Measurements from ENCODE around the gene DRAM2.
A peak's percentile ranks its signal among the peaks of the same experiment; 100 is the strongest.
"Not testable (repeated sequence)": the region's sequence is repeated elsewhere in the genome, so short reads cannot be mapped to it uniquely, and the experiment has no call there.

The DRAM2 gene

GRCh38 chr1:111142356-111142975, 2.6 kb upstream of the DRAM2 start:
- no peak for DNase-seq (ENCODE audit: low spot score)

GRCh38 chr1:111141245-111142220, 1.6 kb upstream of the DRAM2 start:
- DNase-seq (ENCODE audit: low spot score) = no peak

DNA sequence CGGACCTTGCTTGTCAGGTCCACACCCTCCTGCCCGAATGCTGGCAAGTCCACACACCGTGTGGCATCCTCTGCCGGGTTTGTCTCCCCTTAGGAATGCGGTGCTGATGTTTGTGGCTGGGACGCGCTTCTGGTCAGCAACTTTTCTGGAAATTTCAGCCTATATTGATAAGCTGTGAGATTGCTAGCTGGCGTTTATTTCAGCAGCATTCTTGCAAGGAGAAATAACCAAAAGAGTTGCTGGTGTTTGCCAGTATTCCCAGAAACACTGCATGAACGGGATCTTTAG, 731 bp upstream of the DRAM2 start:
- no peak for DNase-seq (ENCODE audit: low spot score)

DNA sequence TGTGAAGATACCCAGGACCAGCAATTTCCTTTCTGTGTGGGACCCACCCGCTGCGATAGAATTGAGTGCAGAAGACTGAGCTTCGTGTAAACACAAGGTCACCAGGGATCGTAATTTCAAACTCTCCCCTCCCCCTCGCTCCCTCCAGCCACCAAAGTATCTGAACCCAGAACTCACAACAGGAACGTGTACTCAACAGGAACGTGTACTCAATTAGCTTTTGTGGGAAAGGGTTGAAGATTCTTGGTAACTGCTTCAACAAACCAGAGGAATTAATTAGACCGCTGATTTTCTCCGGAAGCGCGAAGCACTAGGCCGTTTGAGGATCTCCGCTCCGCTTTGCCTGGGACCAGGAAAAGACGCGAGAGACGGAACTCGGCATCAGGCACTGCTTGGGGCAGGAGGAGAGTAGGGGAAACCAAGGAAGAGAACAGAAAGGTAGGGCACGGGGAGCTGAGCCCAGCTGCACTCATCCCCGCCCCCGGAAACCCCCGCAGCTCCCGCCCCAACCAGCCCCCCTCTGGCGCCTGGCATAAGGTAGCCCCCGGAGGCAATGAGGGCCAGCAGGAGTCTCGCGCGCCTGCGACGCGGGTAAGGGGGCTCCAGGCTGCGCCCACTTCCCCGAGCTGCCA, 453 bp downstream of the DRAM2 start:
- DNase-seq (ENCODE audit: low spot score) = peak; percentile 72

- DNase-seq (ENCODE audit: low spot score) = no peak
These were observed 6.0 kb downstream of the DRAM2 start for GRCh38 chr1:111133866-111134265.

DNA sequence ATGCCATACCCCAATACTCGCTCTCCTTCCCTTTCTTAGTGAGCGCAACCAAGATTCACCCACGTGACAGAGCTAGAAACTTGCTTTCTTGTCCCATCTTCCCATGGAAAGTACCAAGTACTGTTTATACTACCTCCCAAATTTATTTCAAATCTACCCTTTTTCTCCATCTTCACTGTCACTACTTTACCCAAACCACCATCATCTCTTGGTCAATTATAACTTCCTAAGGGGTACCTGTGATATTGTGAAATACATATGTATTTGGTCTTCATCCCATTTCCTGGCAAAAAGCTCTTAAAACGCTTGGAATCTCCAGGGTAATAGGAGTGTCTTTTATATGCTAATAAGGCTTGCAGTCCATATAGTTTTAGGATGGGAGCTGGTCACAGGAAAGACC, 8.2 kb downstream of the DRAM2 start:
- DNase-seq (ENCODE audit: low spot score) = no peak

DNA sequence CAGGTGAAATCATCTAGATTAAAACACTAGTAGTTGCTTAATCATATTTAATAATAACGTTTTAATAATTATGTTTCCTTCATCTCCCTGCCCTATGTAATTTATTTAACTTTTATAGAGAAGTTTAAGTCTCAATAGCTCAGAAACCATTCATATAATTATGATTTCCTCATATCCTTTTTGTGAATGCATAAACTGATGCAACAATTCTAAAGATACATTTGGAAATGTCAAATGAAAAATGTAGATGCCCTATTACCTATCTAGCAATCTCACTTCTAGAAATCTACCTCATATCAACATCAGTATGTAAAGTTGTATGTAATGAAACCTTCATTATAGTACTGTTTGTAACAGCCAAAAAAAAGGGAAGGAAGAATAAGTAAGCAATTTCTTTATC, 10.5 kb downstream of the DRAM2 start:
- no peak for DNase-seq (ENCODE audit: low spot score)

GRCh38 chr1:111127923-111128643, 11.8 kb downstream of the DRAM2 start:
- DNase-seq (ENCODE audit: low spot score) = no peak

DNA sequence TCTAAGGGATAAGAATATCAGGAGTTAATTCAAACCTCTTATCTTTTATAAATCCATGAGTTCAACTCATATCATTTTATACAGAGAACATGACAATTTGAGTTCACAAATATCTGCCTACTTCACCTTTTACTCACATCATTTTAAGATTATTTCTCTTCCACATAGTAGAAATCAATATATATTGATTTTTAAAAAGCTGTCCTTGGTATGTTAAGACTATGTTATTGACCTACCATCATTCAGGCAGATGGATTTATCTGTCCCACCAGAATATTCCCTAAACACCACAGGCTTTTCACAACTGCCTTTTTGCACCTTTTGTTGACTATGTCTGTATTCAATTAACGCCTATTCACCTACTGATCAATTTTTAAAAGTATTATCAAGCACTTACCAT, 13.5 kb downstream of the DRAM2 start:
- no peak for DNase-seq (ENCODE audit: low spot score)

DNA sequence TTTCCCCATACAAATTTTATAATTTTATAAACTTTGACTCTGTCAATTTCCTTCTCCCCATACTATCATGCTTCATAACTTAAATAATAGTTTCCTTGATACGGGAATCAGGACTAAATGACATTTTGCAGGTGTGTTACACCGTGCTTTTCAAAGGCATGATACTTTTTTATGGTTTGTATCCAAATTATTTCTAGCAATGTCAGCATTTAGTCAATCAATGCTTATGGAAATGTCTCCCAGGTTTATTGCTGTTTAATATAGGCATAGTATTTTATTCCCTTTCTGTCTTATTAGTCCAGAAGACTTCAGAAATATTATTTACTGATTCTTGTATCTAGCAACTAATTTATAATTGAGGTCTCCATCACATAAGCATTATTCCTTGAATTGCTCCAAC, 23.4 kb downstream of the DRAM2 start:
- no peak for DNase-seq (ENCODE audit: low spot score)

GRCh38 chr1:111110197-111110899, 29.5 kb downstream of the DRAM2 start:
- DNase-seq (ENCODE audit: low spot score) = no peak

DNA sequence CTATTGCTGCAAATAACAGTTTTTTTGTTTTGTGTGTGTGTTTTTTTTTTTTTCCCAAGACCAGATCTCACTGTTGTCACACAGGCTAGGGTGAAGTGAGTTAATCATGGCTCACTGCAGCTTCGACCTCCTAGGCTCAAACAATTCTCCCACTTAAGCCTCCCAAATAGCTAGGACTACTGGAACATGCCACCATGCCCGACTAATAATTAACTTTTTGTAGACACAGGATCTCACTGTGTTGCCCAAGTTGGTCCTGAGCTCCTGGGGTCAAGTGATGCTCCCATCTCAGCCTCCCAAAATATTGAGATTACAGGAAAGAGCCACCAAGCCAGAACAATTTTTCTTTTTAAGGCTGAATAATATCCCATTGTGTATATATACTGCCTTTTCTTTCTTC, 34.9 kb downstream of the DRAM2 start:
- no peak for DNase-seq (ENCODE audit: low spot score)

DNA sequence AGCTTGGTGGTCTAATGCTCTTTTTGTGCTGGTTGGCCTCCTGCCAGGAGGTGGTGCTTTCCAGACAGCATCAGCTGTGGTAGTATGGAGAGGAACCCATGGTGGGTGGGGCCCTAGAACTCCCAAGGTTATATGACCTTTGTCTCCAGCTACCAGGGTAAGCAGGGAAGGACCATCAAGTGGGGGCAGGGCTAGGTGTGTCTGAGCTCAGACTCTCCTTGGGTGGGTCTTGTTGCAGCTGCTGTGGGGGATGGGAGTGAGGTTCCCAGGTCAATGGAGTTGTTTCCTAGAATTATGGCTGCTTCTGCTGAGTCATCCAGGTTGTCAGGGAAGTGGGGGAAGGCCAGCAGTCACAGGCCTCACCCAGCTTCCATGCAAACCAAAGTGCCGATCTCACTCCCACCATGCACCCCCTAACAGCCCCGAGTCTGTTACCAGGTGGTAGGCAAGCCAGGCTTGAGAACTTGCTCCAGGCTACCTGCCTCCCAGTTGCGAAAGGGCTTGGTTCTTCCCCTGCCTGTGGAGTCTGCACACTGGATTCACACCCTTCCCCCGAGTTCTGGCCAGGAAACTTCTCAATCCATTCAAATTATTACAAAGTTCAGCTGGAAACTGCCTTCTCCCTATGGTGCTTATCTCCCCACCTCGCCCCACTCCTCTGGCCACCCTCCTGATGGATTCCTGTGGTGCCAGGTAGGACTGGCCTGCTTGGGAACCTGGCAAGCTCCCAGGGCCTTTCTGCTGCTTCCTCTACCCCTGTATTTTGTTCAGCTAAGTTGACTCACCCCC, 37.8 kb downstream of the DRAM2 start:
- DNase-seq (ENCODE audit: low spot score) = no peak

- no peak for DNase-seq (ENCODE audit: low spot score)
These were observed 40.6 kb downstream of the DRAM2 start for GRCh38 chr1:111099289-111099688.

- DNase-seq (ENCODE audit: low spot score) = no peak
These were observed 42.4 kb downstream of the DRAM2 start for GRCh38 chr1:111097356-111098099.

DNA sequence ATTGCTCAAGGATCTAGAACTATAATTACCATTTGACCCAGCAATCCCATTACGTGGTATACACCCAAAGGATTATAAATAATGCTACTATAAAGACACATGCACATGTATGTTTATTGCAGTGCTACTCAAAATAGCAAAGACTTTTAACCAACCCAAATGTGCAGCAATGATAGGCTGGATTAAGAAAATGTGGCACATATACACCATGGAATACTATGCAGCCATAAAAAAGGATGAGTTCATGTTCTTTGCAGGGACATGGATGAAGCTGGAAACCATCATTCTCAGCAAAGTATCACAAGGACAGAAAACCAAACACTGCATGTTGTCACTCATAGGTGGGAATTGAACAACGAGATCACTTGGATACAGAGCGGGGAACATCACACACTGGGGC, 44.5 kb downstream of the DRAM2 start:
- not testable (repeated sequence) for DNase-seq (ENCODE audit: low spot score)

DNA sequence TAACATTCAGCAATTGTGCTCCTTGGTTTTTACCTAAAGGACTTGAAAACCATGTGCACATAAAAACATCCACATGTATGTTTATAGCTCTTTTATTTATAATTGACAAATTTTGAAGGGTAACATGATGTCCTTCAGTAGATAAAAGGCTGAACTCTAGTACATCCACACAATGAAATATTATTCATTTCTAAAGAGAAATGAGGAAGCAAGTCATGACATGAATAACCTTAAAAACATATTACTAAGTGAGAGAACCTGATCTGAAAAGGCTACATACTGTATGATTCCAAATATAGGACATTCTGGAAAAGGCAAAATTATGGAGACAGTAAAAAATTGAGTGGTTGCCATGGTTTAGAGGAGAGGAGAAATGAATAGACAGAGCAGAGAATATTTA, 50.3 kb downstream of the DRAM2 start:
- DNase-seq (ENCODE audit: low spot score) = no peak

- DNase-seq (ENCODE audit: low spot score) = no peak
These were observed 54.2 kb downstream of the DRAM2 start for GRCh38 chr1:111085676-111086075.

- DNase-seq (ENCODE audit: low spot score) = no peak
These were observed 54.9 kb downstream of the DRAM2 start for GRCh38 chr1:111084999-111085398.

DNA sequence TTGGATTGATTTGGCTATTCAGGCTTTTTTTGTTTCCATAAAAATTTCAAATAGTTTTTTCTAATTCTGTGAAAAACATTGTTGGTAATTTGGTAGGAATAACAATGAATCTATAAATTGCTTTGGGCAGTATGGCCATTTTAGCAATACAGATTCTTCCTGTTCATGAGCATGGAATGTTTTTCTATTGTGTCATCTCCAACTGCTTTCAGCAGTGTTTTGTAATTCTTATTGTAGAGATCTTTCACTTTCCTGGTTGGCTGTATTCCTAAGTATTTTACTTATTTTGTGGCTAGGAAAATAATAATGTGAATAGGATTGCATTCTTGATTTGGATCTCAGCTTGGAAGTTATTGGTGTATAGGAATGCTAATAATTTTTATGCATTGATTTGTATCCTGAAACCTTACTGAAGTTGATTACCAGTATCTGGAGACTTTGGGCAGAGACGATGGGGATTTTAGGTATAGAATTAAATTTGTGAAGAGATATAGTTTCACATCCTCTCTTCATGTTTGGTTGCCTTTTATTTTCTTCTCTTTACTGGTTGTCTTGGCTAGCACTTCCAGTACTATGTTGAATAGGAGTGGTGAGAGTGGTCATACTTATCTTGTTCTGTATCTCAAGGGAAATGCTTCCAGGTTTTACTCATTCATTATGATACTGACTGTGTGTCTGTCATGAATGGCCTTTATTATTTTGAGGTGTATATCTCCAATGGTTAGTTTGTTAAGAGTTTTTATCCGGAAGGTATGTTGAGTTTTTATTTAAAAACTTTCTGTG, 57.3 kb downstream of the DRAM2 start:
- DNase-seq (ENCODE audit: low spot score) = no peak
